Measurements from ENCODE around the gene ABHD10.

DNA sequence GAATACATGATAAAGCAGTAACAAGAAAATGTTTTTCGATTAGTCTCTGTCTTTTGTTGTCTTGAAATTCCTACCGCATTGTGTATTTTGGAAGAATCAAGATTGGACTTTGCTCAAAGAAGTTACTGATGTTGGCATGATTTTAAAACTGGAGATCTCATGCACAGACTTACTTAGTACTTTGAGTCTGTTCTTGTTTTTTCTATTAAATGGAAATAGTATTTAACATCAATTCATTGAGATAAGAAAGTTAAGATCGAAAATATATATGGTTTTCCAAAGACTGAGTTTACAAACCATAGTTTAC lies 2.6 kb downstream of the ABHD10 start:
- TF ChIP-seq, protein P1, sequence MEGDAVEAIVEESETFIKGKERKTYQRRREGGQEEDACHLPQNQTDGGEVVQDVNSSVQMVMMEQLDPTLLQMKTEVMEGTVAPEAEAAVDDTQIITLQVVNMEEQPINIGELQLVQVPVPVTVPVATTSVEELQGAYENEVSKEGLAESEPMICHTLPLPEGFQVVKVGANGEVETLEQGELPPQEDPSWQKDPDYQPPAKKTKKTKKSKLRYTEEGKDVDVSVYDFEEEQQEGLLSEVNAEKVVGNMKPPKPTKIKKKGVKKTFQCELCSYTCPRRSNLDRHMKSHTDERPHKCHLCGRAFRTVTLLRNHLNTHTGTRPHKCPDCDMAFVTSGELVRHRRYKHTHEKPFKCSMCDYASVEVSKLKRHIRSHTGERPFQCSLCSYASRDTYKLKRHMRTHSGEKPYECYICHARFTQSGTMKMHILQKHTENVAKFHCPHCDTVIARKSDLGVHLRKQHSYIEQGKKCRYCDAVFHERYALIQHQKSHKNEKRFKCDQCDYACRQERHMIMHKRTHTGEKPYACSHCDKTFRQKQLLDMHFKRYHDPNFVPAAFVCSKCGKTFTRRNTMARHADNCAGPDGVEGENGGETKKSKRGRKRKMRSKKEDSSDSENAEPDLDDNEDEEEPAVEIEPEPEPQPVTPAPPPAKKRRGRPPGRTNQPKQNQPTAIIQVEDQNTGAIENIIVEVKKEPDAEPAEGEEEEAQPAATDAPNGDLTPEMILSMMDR (IDR thresholded peaks at IDR 0.05) = no peak
- no peak for TF ChIP-seq POLR2A (IDR thresholded peaks at IDR 0.05)
